HEK293T (cell line): ENCODE measurements around the gene CLDN24.

Source experiments
- ARNT ChIP-seq: fragments of 450-650 bp; IDR thresholded peaks from 2 replicates; pipeline ENCODE4 v1.6.1; 2017; ENCODE audit warnings: mild to moderate bottlenecking
- BHLHE40 ChIP-seq: fragments of 450-650 bp; IDR thresholded peaks from 2 replicates; pipeline ENCODE4 v1.6.1; 2016; ENCODE audit warnings: mild to moderate bottlenecking, moderate library complexity, borderline replicate concordance
- CTBP1 ChIP-seq: fragments of 450-650 bp; IDR thresholded peaks from 2 replicates; pipeline ENCODE4 v1.6.1; 2016; ENCODE audit warnings: borderline replicate concordance
- ELF4 ChIP-seq: fragments of 450-650 bp; IDR thresholded peaks from 2 replicates; pipeline ENCODE4 v1.6.1; 2017; ENCODE audit warnings: antibody characterized with exemption
- FOXA1 ChIP-seq: fragments of 450-650 bp; IDR thresholded peaks from 2 replicates; pipeline ENCODE4 v1.6.1; 2016; ENCODE audit warnings: mild to moderate bottlenecking
- FOXM1 ChIP-seq: fragments of 450-650 bp; IDR thresholded peaks from 2 replicates; pipeline ENCODE4 v1.6.1; 2017; ENCODE audit warnings: mild to moderate bottlenecking, borderline replicate concordance
- HDGF ChIP-seq: fragments of 450-650 bp; IDR thresholded peaks from 2 replicates; pipeline ENCODE4 v1.6.1; 2017; ENCODE audit warnings: antibody characterized with exemption, borderline replicate concordance
- L3MBTL2 ChIP-seq: fragments of 450-650 bp; conservative IDR thresholded peaks from 2 replicates; pipeline ENCODE4 v1.6.1; 2016; ENCODE audit warnings: mild to moderate bottlenecking
- PKNOX1 ChIP-seq: fragments of 450-650 bp; IDR thresholded peaks from 2 replicates; pipeline ENCODE4 v1.6.1; 2016
- SP1 ChIP-seq: fragments of 450-650 bp; IDR thresholded peaks from 2 replicates; pipeline ENCODE4 v1.6.1; 2017
- SUZ12 ChIP-seq: fragments of 450-650 bp; IDR thresholded peaks from 2 replicates; pipeline ENCODE4 v1.6.1; 2016; ENCODE audit warnings: mild to moderate bottlenecking
- TARDBP ChIP-seq: fragments of 450-650 bp; IDR thresholded peaks from 2 replicates; pipeline ENCODE4 v1.6.1; 2016

GRCh38 chr4:183295711-183296110 is 26.5 kb downstream of the CLDN24 start:
- no peak for TF ChIP-seq BHLHE40
- TF ChIP-seq TARDBP, result no peak
- no peak for TF ChIP-seq L3MBTL2
- TF ChIP-seq CTBP1, result no peak
- no peak for TF ChIP-seq FOXA1
- TF ChIP-seq FOXM1, result no peak
- no peak for TF ChIP-seq PKNOX1
- TF ChIP-seq ARNT, result no peak
- TF ChIP-seq HDGF, result no peak
- TF ChIP-seq SP1, result no peak
- no peak for TF ChIP-seq ELF4
- no peak for TF ChIP-seq SUZ12
